HL-60 (cell line): Measurements from ENCODE around the gene TMEM255B.

Experiments
- DNase-seq, 2 experiments: peaks; one replicate each; pipeline ENCODE4 v3.0.0-alpha.2; 2010 to 2020; ENCODE audit warnings: low read depth in 1 of 2, low spot score in 1 of 2
- H3K27ac ChIP-seq: fragments of 250-450 bp; sonication (Bioruptor Pico); replicated peaks from 2 replicates; pipeline ENCODE4 v1.5.1; 2020; ENCODE audit warnings: mild to moderate bottlenecking, moderate library complexity
- H3K27me3 ChIP-seq: fragments of 250-450 bp; sonication (Bioruptor Pico); 2 replicates; pipeline ENCODE4 v1.5.1; 2021; ENCODE audit warnings: mild to moderate bottlenecking, moderate library complexity; ENCODE audit not compliant: insufficient read depth, poor library complexity, severe bottlenecking
- H3K4me3 ChIP-seq: replicated peaks from 2 replicates; pipeline ENCODE4 v1.5.1; 2011; ENCODE audit warnings: mild to moderate bottlenecking, control low read depth, low read length; ENCODE audit not compliant: insufficient read depth
- GABPA ChIP-seq: IDR thresholded peaks from 2 replicates; pipeline ENCODE4 v1.6.1; 2012; ENCODE audit warnings: low read depth
- POLR2AphosphoS5 ChIP-seq: IDR thresholded peaks from 2 replicates; pipeline ENCODE4 v1.6.1; 2012; ENCODE audit warnings: low read depth
- REST ChIP-seq: IDR thresholded peaks from 2 replicates; pipeline ENCODE4 v1.6.1; 2012; ENCODE audit warnings: low read depth; ENCODE audit not compliant: insufficient replicate concordance
- SPI1 ChIP-seq: IDR thresholded peaks from 2 replicates; pipeline ENCODE4 v1.6.1; 2012; ENCODE audit warnings: low read depth, mild to moderate bottlenecking, borderline replicate concordance
- TF ChIP-seq, protein P1 (sequence below): IDR thresholded peaks from one replicate; pipeline ENCODE4 v1.5.1; 2011; ENCODE audit warnings: low read length, control low read depth, inconsistent platforms; ENCODE audit not compliant: insufficient read depth

TMEM255B gene

DNA sequence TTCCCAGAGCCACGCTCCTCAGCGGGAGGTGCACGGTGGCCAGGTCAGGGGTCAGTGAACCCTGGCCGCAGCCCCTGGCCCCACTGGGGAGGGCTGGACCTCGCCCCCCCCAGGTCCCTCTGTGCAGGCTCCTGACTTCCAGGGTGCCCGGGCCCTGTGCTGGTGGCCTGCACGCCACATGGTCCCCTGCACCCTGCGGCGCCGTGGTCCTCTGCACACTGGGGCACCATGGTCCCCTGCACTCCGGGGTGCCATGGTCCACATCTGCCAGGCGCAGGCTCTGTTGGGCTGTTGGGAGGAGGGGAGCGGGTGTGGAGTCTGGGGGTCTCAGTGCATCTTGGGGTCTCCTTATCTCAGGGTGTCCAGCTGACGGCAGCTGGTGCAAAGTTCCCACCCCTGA, 23.3 kb upstream of the TMEM255B start:
- Histone ChIP-seq H3K27me3 (no peaks in the 10 kb centered on the region), H3K27ac (peak overlapping the region; percentile 83), H3K4me3 (no peak overlapping the region)
- TF ChIP-seq POLR2AphosphoS5: no peak
- TF ChIP-seq, protein P1, sequence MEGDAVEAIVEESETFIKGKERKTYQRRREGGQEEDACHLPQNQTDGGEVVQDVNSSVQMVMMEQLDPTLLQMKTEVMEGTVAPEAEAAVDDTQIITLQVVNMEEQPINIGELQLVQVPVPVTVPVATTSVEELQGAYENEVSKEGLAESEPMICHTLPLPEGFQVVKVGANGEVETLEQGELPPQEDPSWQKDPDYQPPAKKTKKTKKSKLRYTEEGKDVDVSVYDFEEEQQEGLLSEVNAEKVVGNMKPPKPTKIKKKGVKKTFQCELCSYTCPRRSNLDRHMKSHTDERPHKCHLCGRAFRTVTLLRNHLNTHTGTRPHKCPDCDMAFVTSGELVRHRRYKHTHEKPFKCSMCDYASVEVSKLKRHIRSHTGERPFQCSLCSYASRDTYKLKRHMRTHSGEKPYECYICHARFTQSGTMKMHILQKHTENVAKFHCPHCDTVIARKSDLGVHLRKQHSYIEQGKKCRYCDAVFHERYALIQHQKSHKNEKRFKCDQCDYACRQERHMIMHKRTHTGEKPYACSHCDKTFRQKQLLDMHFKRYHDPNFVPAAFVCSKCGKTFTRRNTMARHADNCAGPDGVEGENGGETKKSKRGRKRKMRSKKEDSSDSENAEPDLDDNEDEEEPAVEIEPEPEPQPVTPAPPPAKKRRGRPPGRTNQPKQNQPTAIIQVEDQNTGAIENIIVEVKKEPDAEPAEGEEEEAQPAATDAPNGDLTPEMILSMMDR: no peak
- no peak for TF ChIP-seq GABPA
- no peak for TF ChIP-seq SPI1
- TF ChIP-seq REST: no peak
- no peak for DNase-seq

GRCh38 chr13:113736258-113736731, 22.7 kb upstream of the TMEM255B start:
- peak overlapping the region; percentile 83 for H3K27ac ChIP-seq
- no peaks in the 10 kb centered on the region for H3K27me3 ChIP-seq
- peak; percentile 74 to 93 for DNase-seq
- TF ChIP-seq POLR2AphosphoS5 (peak; percentile 85), SPI1 (no peak)
- H3K4me3 ChIP-seq: no peak overlapping the region

GRCh38 chr13:113737803-113738202, 21.2 kb upstream of the TMEM255B start:
- H3K27me3 ChIP-seq: no peaks in the 10 kb centered on the region
- TF ChIP-seq REST (no peak), GABPA (no peak), SPI1 (no peak), POLR2AphosphoS5 (no peak)
- TF ChIP-seq, protein P1: no peak
- no peak overlapping the region for H3K27ac ChIP-seq
- no peak for DNase-seq
- no peak overlapping the region for H3K4me3 ChIP-seq

DNA sequence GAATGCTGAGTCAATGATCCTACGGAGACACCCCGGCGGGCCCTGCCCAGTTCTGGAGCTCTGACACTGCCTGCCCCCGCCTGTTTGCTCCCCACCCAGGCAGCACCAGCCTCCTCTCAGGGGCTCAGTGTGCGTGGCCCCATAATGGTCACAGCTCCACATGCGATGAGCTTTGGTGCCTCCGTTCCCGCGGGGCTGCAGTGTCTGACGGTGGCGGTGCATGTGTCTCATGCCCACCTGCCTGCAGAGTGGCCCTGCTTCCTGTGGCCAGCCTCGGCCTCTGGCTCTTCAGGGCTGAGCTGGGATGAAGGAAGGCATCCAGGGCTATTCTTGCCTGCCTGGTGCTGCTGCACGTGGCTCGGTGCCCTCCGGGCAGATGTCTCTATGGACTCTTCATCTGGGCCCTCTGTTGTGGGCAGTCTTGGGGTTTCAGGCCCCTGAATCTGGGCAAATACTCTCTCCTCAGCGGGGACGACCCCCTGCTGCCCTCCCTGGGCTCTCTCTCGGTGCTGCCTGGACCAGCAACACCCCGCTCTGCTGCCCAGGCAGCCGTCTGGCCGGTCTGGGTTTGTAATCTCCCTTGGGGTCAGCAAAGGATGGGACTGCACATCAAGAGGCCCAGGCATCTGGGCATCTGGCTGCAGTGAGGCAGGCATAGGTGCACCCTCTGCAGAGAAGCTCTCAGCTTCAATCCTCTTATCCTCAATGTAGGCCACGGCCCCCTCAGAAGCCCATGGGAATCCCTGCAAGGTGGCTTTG, 19.3 kb upstream of the TMEM255B start:
- no peak overlapping the region for H3K4me3 ChIP-seq
- no peak for DNase-seq
- no peak overlapping the region; the same call in 1 of the 2 replicates for H3K27ac ChIP-seq
- no peak for TF ChIP-seq POLR2AphosphoS5
- no peaks in the 10 kb centered on the region for H3K27me3 ChIP-seq

GRCh38 chr13:113740286-113740556, 18.8 kb upstream of the TMEM255B start:
- no peak for DNase-seq
- Histone ChIP-seq H3K27ac (no peak overlapping the region; the same call in 1 of the 2 replicates), H3K4me3 (no peak overlapping the region), H3K27me3 (no peaks in the 10 kb centered on the region)
- no peak for TF ChIP-seq POLR2AphosphoS5
- no peak for TF ChIP-seq SPI1
- TF ChIP-seq, protein P1: no peak
- no peak for TF ChIP-seq REST
- TF ChIP-seq GABPA: no peak
